NCI-H2081 treated with DMSO at 0.1 percent for 48 hours (cell line): ENCODE data around the gene FRMD4A.
"Not testable (repeated sequence)": the region's sequence is repeated elsewhere in the genome, so short reads cannot be mapped to it uniquely, and the experiment has no call there.

Source experiments
- DNase-seq: peaks from one replicate; lab custom pipeline; 2025; lab: John Stamatoyannopoulos, UW

Gene FRMD4A

DNA sequence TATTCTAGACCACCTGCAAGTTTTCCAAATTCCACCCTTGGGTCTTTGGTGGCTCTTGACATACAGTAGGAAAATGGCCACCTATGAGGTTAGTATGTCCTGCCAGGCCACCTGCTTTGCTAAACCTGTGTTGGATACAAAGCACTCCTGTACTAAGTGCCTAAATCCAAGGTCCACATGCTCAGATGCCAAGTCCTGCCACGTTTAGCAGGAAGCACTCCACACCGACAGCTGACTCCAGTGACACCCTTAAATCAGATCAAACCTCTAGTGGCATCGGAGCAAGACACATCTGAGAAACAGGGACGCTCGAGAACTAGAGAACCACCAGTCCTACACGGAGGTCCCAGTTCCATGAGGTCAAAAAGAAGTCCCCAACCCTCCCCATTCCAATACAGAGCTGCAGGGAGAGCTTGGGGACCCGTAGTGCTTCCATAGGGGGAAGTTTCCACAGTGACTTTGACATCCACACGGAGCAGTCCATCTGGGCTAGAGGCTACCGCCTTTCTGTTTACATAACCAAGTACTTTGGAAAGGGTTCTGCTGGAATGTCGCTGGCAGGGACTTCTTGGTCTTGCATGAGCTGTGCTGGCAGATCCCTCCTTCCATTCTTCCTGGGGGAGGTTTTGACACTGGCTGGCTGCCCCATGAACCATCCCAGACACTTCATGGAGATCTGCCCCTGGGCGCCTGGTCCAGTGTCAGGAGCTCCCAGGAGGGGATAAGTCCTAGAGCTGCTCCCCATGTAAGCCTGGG lies 453.4 kb downstream of the FRMD4A start:
- no peak for DNase-seq

DNA sequence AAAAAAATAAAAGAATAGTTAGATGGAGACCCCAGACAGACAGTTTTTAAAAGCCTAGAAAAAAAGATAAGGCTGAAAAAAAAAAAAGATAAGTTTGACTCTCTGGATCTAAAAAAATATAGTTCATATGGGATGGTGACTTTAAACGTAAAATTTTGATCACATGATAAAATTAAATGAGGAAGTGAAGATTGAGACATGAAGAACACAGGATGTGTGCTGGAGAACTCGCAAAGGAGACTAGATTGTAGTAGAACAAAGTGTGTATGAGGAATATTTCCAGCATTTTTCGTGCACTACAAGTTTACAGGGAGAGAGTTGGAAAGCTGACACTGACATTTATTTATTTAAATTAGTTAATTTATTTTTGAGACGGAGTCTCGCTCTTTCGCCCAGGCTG lies 457.5 kb downstream of the FRMD4A start:
- DNase-seq, result no peak

DNA sequence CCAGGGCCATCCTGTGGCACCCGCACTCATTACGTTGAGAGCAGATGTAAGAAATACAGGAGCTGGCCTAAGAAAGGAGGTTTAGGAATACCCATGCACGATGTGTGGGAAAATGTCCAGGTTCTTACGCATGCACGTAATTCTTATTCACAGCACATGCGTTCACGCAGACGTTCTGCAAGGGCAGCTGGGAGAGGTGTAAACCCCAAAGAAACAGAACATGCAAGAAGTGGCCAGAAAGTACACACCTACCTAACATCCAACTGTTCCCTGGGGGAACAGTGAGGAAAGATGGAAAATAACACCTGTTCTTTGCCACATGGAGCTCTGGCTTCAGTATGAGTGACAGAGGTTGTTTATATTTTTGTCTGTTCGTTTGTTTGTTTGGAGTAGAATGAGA lies 458.3 kb downstream of the FRMD4A start:
- DNase-seq, result no peak

DNA sequence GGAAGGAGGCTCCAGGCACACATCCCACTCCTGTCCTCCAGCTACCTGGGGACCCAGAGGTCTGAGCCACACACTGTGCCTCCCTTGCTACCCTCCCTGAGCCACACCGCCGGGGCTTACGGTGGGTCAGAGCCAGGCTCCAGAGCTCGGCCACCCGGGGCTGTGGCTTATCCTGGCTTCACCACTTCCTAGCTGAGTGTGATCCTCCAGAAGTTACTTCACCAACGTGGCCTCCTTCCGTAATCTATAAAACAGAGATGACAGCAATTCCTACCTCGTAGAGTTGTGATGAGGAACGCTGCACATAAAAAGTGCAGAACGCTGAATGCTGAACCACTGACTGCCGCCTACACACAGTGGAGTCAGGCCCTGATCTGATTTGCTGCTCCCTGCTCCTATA lies 458.9 kb downstream of the FRMD4A start:
- no peak for DNase-seq

DNA sequence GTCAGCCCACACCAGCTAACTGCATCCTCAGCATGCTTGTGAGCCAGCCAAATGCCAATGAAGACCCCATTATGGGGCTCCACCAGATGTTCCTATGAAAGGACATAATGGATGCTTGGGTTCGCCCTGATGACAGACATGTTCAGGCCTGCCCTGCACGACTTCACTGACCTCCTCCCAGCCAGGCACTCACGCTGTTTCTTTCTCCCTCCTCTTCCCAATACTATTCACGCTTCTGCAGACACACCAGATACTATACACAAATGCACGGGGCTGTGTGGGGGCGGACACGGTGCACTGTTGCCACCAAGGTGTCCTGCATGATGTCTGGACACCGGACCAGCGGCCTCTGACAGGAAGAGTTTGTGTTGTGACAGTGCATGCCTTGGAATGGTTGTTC lies 459.7 kb downstream of the FRMD4A start:
- no peak for DNase-seq

DNA sequence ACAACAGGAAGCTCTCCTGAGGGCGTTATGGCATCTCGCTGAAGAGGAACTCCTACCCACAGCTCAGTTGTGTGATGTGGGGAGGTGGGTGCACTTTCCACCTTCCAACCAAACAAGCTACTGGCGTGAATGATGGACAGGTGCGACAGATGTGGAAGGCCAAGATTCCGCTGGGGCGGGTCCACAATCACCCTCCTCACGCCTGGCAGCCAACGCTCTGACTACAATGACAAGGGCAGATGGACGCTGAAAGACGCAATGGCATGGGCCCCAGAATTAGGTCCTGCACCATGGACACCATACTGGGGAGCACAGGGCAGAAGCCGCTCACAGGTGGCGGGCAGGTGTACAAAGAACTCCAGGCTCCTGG lies 461.4 kb downstream of the FRMD4A start:
- DNase-seq, result no peak

DNA sequence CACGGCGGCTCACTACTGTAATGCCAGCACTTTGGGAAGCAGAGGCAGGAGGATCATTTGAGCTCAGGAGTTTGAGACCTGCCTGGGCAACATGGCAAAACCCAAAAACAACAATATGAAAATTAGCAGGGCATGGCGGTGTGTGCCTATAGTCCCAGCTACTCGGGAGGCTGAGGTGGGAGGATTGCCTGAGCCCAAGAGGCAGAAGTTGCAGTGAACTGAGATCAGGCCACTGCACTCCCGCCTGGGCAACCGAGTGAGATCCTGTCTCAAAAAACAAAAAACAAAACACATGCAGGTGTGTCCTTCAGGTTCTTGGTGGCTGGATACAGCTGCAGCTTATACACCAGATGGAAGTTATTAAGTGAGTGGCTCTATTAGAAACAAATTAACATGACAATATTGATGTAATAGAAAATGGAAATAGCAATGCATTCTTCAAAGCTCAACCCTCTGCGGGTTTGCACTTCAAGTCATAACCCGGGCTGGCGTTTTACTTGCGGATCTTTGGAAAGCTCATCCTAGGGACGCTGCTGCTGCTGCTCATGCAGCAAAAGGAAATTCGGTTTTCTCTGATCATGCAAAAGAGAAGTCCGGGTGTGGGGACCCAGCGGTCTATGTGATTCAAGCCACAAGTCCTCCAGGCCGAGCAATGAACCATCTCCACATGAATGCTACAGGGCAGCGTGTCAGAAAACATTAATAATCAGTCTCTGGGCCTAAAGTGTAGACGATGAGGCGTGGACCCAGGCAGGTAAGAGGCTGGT lies 462.0 kb downstream of the FRMD4A start:
- no peak for DNase-seq

DNA sequence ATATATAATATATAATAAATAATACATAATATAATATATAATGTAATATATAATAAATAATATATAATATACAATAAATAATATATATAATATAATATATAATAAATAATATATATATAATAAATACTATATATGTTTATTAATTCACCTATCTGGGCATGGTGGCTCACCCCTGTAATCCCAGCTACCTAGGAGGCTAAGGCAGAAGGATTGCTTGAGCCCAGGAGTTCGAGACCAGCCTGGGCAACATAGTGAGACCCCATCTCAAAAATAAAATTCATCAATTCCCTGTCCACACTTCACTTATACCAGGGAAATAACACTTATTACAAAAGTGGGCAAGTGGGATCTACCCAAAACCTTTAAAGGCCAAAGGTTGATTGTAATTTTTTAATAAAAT lies 462.9 kb downstream of the FRMD4A start:
- DNase-seq, result no peak

DNA sequence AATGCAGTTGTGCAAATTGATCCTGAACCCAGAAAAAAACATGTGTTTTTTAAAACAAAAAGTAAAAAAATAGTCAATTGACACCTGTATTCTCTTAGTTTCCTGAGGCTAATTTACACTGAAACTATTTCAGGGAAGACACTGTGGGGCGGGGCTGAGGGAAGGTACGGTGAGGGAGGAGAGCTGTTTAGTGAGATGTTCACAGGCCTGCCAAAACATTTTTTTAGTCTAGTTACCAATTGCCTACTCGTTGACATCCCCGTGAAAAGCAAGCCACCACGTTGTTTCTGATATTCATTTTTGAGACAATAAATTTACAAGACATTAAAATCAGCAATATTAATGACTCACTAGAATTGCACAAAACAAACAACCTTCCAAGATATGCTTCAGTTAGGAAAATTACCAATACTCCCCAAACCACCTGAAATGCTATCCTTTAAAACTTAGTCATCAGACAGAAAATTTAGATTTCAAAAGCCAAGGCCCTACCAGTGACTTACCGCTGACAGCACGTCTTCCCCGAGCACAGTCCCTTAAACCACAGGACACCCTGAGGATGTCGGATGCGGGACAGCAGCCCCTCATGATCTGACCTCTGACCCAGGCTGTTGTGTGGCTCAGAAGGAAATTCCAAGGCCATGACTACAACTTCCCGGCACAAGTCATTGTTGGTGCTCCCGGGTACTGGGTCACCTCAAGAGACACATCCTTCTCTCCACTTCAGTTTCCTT lies 464.8 kb downstream of the FRMD4A start:
- DNase-seq, result no peak

DNA sequence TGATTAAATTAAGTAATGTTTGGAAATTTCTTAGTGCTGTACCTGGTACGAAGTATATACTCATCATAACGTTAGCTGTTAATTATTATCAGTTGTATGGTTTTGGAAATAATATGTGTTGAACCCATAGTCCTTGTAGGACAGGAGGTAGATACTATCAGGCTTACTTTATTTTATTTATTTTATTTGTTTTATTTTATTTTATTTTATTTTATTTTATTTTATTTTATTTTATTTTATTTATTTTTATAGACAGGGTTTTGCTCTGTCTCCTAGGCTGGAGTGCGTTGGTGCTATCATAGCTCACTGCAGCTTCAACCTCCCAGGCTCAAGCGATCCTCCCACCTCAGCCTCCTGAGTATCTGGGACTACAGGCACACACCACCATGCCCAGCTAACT lies 465.5 kb downstream of the FRMD4A start:
- not testable (repeated sequence) for DNase-seq

DNA sequence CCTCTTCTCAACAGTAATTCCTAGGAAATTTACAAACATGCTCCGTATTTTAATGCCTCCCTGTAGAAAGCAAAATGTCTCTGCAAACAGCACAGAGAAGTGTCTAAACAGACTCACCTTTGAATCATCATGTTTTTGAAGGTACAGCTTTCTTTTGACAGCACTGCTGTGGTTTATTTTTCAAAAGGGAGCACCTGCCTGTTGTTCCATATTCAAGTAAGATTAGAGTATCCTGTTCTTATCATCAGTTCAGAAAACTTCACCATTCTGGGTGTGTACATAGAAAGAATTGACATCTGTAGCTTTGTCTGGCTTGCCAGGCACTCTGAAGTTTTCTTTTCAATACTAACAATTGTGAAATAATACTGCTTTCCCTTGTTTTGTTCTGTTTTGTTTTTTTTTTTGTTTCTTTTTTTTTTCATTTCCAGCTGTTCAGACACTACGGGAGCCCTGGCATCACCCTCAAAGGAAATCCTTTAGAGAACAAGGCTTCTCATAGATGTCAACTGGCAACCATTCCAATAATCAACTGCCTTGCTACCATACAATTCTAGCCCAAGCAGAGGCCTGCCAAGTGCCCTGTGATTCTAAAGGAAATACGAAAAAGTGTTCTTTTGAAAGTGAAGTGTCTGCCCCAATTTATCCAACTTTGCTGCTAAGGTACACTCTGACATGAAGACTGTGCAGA lies 468.0 kb downstream of the FRMD4A start:
- no peak for DNase-seq

DNA sequence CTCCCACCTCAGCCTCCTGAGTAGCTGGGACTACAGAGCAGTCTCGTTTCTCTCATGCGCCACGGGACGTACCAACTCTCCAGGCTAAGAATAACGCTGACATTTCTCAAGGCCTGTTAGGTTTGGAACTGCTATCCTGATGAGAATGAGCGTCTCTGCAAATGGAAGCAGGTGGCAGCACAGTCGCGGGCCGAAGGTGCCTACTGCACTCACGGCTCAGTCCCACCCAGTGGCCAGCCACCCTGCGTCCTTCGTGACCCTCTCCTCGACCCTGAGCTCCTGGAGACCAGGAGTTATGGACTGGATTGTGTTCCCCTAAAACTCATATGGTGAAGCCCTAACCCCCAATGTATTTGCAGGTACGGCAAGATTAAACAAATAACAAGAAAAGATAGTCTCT lies 469.8 kb downstream of the FRMD4A start:
- DNase-seq, result no peak

DNA sequence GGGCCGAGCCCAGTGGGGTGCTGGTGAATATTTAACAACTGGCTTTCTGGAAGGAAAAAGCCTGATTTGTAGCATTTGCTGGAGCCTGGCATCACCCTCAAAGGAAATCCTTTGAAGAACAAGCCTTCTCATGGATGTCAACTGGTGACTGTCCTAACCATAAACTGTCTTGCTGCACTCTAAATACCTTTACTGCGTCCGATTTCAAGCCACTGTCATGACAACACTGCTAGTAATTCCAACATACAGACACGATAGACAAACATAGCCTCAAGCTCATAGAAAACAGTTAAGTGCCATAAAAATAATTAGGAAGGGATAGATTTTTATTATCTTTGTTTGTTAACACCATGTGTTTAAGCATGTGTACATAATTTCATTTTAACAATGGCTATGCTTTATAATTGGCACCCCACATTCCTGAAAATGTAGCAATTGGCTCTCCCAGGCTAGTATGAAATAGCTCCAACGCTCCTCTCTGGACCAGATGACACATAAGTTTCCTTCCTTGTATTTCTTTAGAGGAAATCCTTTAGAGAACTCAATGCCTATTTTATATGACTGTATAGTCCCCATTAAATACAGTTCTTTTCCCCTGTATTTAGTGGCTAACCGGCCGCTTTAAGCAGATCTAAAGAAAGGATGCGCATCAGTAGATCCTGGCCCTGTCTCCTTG lies 470.6 kb downstream of the FRMD4A start:
- DNase-seq, result no peak

DNA sequence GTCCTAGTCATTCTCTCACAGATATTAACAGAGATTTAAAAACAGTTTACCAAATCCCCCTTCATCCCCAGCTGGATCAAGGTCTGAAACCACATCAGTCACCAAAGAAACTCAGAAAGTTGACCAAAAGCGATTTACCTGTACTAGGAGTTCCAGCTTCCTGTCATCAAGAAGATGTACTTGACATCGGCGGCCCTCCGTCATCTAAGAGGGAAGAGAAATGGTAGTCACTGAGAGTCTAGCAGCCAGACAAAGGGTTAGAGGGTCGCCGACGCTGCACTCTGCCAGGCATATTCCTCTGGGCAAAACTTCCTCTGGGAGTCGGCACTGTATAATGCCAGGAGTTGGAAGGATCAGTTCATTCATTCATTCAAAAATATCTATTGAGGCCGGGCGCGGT lies 472.0 kb downstream of the FRMD4A start:
- DNase-seq, result no peak

DNA sequence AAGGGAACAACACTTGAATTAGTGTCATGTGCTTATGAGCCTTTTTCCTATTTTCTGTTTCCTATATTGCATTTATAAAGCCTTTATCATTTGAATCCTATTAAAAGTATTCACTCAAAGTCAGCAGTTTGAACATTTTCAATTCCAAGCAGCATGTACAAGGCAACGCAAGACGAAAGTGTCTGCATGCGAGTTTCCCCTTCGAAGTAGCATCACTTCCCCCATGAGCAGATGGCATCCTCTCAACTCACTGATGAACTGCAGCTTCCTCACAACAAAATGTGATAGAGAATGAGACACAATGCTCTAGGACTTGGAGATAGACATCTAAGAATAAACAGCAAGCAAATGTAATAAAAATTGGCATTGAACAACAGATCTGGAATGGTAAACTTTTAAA lies 473.3 kb downstream of the FRMD4A start:
- DNase-seq, result no peak

DNA sequence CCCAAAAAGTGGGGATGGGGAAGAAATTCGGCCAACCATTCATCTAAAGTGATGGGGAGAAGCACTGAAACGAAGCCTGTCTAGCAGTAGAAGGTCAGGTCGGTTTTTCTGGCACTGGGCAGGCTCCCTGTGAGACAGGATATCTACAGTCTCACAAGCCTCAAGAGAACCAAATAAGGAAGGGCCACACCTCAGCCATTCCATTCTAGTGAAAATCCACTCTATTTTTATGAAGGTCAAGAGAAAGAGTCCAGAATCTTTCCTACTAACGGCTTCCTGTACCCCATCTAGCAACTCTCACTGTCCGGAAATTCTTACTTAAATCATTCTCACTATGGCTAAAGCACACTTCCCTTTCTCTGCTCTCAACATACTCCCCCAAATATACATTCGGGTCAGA lies 476.9 kb downstream of the FRMD4A start:
- DNase-seq, result no peak

DNA sequence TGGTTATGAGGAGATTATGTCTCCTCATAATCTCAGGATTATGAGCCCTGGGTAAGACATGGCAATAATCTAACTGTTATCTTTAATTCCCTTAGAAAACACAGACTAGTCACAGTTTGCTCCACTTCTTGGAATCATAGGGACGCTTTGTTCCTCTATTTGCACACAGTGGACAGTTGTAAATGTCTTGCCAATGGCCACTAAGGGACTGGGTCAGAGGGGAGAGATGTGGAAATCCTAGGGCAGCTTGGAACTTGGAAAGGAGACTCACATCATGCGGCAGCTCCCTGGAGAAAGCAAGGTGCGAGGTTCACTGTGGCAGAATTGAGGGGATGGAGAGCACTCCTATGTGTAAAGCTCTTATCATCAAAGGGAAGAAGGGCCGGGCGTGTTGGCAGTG lies 477.9 kb downstream of the FRMD4A start:
- no peak for DNase-seq

DNA sequence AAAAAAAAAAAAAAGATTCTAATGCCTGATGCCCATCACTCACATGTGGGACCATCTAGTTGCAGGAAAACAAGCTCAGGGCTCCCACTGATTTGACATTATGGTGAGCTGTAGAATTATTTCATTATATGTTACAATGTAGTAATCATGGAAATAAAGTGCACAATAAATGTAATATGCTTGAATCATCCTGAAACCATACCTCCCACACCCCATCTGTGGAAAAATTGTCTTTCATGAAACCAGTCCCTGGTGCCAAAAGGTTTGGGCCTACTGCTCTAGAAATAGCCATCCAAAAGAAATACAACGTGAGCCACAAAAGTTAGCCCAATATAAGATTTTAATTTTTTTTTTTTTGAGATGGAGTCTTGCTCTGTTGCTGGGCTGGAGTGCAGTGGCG lies 478.8 kb downstream of the FRMD4A start:
- no peak for DNase-seq

DNA sequence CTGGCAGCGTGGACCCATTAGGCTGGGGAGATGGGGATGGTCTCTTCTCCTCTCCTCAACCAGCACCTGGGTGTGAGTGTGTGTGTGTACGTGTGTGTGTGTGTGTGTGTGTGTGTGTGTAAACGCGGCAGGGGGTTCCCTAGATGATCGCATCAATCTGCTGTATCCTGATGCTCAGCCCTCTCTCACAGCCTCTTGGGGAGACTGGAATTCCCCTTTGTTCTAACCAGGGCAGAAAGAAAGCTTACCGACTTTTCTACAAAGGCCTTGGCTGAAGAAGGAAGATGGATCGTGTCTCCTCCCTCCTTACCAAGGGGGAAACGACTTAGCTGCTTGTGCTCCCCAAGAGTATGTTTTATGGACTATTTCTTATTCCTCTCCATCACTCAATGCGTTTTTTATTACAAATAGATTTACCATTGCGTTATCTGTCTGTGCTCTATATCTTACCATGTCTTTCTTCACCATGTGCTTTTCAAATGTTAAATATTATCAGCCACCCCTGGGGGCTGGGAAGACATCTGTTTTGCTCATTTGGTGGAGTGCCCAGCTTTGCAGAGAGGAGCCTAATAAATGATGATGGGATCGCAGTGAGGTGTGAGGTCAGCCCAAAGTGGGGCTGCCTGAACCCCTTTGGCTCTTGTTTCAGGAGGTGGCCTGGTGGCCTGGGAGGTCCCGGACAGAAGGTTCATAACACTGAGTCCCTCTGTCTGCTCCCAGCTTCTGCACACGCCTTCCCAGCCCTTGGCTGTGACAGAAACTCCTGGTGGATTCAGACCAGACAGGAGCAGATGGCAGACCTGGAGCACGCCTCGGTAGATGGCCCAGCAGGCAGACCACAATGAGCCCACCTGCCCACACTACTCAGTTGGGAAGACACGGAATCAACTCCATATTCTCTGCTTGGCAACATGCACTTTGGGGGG lies 481.9 kb downstream of the FRMD4A start:
- no peak for DNase-seq

DNA sequence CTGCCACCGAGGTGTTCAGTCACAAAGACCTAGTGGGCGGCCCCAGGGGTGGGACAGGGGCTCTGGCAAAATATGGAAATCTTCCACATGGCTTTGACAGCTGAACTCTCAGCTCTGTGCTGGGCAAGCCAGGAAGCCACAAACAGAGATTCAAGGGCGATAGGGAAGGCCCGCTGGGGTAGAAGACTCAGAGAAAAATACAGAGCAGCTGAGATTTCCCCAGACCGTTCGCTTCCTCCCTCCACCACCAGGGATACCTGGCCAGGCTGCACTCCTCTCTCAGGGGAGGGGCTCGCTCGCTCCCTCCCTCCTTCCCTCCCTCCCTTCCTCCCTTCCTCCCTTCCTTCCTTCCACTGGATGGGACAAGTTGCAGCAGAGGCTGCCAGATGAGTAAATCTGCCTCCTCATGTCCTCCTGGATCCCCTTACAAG lies 483.5 kb downstream of the FRMD4A start:
- DNase-seq, result no peak

DNA sequence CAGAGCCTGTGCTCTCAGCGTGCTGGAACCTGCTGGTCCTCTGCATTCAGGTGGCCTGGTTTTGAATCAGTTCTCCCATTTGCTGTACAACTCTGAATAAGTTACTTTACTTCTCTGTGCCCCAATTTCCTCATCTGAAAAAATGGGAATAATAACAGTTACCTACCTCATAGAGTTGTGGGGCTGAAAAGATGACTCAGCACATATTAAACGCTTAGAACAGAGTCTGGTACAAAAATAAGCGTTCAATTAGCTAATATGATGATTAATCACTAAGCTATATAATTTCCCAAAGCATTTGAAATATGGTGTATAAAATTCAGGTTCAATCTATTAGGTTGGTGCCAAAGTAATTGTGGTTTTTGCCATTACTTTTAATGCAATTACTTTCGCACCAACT lies 484.8 kb downstream of the FRMD4A start:
- no peak for DNase-seq
